Suppressor macrophage (primary cell): ENCODE measurements around the gene SYNGR2.
A peak's percentile ranks its signal among the peaks of the same experiment; 100 is the strongest.
"Not testable (repeated sequence)": the region's sequence is repeated elsewhere in the genome, so short reads cannot be mapped to it uniquely, and the experiment has no call there.

Source experiments
- DNase-seq, 4 experiments: peaks; one replicate each; pipeline ENCODE4 v3.0.0-alpha.2; 2020 to 2022

SYNGR2 gene

GRCh38 chr17:78171591-78172248 lies 3.3 kb downstream of the SYNGR2 start:
- not testable (repeated sequence) for DNase-seq

- DNase-seq, result peak; percentile 67 to 88 (median 78)
Measured at GRCh38 chr17:78172249-78173051, 4.1 kb downstream of the SYNGR2 start.

GRCh38 chr17:78173097-78173715 lies 4.8 kb downstream of the SYNGR2 start:
- peak in 3 of 4 experiments; percentile 41 to 46 (median 41) for DNase-seq

- peak; percentile 87 to 93 (median 92) for DNase-seq
Measured at GRCh38 chr17:78174346-78174869, 6.0 kb downstream of the SYNGR2 start.

- DNase-seq, result no peak
Measured at GRCh38 chr17:78174870-78175642, 6.7 kb downstream of the SYNGR2 start.

GRCh38 chr17:78175643-78175981 lies 7.2 kb downstream of the SYNGR2 start:
- DNase-seq, result no peak

GRCh38 chr17:78176548-78177025 lies 8.2 kb downstream of the SYNGR2 start:
- peak; percentile 76 to 89 (median 85) for DNase-seq

- peak; percentile 76 to 86 (median 85) for DNase-seq
Measured at GRCh38 chr17:78179372-78179771, 11.0 kb downstream of the SYNGR2 start.

- DNase-seq, result no peak
Measured at GRCh38 chr17:78180083-78180482, 11.7 kb downstream of the SYNGR2 start.

GRCh38 chr17:78180508-78180907 lies 12.1 kb downstream of the SYNGR2 start:
- DNase-seq, result no peak

- DNase-seq, result no peak
Measured at GRCh38 chr17:78182504-78182903, 14.1 kb downstream of the SYNGR2 start.

- no peak for DNase-seq
Measured at GRCh38 chr17:78183916-78184315, 15.5 kb downstream of the SYNGR2 start.

GRCh38 chr17:78184351-78184750 lies 16.0 kb downstream of the SYNGR2 start:
- no peak for DNase-seq

GRCh38 chr17:78184868-78185267 lies 16.5 kb downstream of the SYNGR2 start:
- no peak for DNase-seq

- peak; percentile 76 to 88 (median 86) for DNase-seq
Measured at GRCh38 chr17:78185981-78186691, 17.8 kb downstream of the SYNGR2 start.

GRCh38 chr17:78186692-78187595 lies 18.6 kb downstream of the SYNGR2 start, which contains the start of the genes AFMID and TK1:
TSS of gene AFMID (plus strand) at chr17:78187362. CDS start at chr17:78187371, 9 bp downstream.
TSS of gene TK1 (minus strand) at chr17:78187052. CDS start at chr17:78186994, 58 bp downstream.
- DNase-seq, result peak; percentile 99

GRCh38 chr17:78196716-78197115 lies 28.3 kb downstream of the SYNGR2 start:
- DNase-seq, result no peak

- no peak for DNase-seq
Measured at GRCh38 chr17:78197147-78197832, 28.9 kb downstream of the SYNGR2 start.

GRCh38 chr17:78200451-78200850 lies 32.1 kb downstream of the SYNGR2 start:
- DNase-seq, result no peak

- DNase-seq, result no peak
Measured at GRCh38 chr17:78202666-78203065, 34.3 kb downstream of the SYNGR2 start.
